Lower leg skin (tissue), 4 donors: ENCODE data around the gene PBX1. TPM values are rescaled to one million over a fixed set of nuclear protein-coding genes. Genes with fewer than 3 reads are reported as not detected.

Experiments
- DNase-seq, 2 donors: peaks; one replicate each; pipeline ENCODE4 v3.0.0-alpha.2; 2019; ENCODE audit warnings: low spot score in 2 of 2
- H3K4me3 ChIP-seq: fragments of 200-600 bp; sonication (generic); 2 replicates; pipeline ENCODE4 v1.5.1; 2017; ENCODE audit warnings: mild to moderate bottlenecking, low read depth; ENCODE audit not compliant: poor library complexity, severe bottlenecking
- POLR2A ChIP-seq, 2 donors: fragments of 450-650 bp; IDR thresholded peaks; one replicate each; pipeline ENCODE4 v1.6.1; 2016 to 2017; ENCODE audit warnings: antibody characterized with exemption in 2 of 2, mild to moderate bottlenecking in 1 of 2, moderate library complexity in 1 of 2
- WGBS, 2 donors: methylation state at CpG; one replicate each; pipeline ENCODE4 v1.1.5; 2018; 5-methylcytosine and 5-hydroxymethylcytosine counted together
- intact Hi-C: fragments of 100-400 bp; cut with DNase I; formaldehyde crosslinking; loops from one replicate; pipeline ENCODE4 v1.15.0; 2023; ENCODE audit warnings: low total_unique reads
- total RNA-seq, 4 donors: library from RNA; depleted of rRNA; stranded (reverse); fragments of >200 nt; gene quantifications; one replicate each; pipeline ENCODE4 v1.1.0, GENCODE V29; 2016
- TF ChIP-seq, protein P1 (sequence below), 3 donors: fragments of 450-650 bp; IDR thresholded peaks; one replicate each; pipeline ENCODE4 v1.5.1; 2016; ENCODE audit warnings: antibody characterized with exemption in 3 of 3, mild to moderate bottlenecking in 3 of 3, moderate library complexity in 2 of 3

The PBX1 gene
- total RNA-seq, 4 donors from 2014 or later = 10.0 to 24.1 (median 15.4) TPM

DNA sequence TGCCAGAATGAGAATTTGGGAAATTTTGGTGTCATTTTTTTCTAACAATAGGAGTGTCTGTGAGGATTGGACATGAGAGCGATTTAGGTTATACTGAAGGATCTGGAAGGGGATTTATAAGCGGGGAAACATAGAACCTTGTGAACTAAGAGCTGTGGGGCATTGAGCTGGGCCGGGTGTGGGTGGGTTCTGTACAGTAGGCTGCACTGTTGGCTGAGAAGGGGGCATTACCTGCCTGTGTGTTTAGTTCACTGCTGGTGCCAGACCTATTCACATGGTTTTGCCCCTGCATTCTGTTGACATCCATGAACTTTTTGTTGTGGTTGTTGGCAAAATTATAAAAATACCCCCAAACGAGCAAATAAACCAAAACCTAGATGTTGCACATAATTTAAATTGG, 8.8 kb downstream of the PBX1 start:
- TF ChIP-seq, protein P1, sequence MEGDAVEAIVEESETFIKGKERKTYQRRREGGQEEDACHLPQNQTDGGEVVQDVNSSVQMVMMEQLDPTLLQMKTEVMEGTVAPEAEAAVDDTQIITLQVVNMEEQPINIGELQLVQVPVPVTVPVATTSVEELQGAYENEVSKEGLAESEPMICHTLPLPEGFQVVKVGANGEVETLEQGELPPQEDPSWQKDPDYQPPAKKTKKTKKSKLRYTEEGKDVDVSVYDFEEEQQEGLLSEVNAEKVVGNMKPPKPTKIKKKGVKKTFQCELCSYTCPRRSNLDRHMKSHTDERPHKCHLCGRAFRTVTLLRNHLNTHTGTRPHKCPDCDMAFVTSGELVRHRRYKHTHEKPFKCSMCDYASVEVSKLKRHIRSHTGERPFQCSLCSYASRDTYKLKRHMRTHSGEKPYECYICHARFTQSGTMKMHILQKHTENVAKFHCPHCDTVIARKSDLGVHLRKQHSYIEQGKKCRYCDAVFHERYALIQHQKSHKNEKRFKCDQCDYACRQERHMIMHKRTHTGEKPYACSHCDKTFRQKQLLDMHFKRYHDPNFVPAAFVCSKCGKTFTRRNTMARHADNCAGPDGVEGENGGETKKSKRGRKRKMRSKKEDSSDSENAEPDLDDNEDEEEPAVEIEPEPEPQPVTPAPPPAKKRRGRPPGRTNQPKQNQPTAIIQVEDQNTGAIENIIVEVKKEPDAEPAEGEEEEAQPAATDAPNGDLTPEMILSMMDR (IDR thresholded peaks at IDR 0.05) = no peak
- TF ChIP-seq POLR2A (IDR thresholded peaks at IDR 0.05) = no peak
- 89 to 90% methylated on average over 4 of the region's 4 CpGs for WGBS, 2 donors
- no peak for DNase-seq
- no peak overlapping the region for H3K4me3 ChIP-seq
- intact Hi-C loops = no loop called here

DNA sequence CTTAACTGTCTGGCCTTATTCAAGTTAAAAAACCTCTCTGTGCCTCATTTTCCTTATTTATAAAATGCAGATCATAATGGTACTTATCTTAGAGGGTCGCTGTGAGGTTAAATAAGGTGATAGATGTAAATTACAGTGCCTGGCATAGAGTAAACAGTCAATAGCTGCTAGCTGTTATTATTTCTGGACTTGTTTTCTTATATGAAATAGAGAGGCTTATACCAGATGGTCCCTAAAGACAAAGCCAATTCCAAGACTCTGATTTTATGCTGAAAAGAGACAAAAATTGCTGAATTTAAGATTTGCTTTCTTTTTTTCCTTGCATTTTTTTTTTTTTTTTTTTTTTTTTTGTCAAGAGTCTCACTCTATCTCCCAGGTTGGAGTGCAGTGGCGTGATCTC, 10.3 kb downstream of the PBX1 start:
- no peak overlapping the region for H3K4me3 ChIP-seq
- TF ChIP-seq, protein P1 (IDR thresholded peaks at IDR 0.05) = no peak
- no peak for TF ChIP-seq POLR2A (IDR thresholded peaks at IDR 0.05)
- WGBS, 2 donors = 87 to 89% methylated on average over 2 of the region's 2 CpGs
- no peak for DNase-seq
- intact Hi-C loops = no loop called here

DNA sequence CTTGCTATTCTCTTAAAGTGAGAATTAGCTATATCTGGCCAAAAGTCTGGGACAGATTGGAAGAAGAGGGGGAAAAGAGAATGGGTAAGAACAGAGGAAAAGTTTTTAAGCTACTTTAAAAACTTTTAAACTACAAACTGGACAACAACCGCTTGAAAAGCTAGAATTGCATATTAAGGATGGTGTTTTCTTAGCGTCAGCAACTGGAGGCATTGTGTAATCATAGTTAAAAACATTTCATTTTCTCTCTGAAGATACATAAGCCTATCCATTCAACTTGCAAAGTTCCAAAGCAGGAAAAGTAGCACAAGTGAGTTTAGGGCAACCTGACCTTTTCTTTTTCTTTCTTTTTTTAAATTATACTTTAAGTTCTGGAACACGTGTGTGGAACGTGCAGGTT, 10.9 kb downstream of the PBX1 start:
- no peak for DNase-seq
- TF ChIP-seq, protein P1 (IDR thresholded peaks at IDR 0.05) = no peak
- TF ChIP-seq POLR2A (IDR thresholded peaks at IDR 0.05) = no peak
- 77 to 80% methylated on average over 4 of the region's 4 CpGs for WGBS, 2 donors
- intact Hi-C loops = no loop called here
- H3K4me3 ChIP-seq = no peak overlapping the region

DNA sequence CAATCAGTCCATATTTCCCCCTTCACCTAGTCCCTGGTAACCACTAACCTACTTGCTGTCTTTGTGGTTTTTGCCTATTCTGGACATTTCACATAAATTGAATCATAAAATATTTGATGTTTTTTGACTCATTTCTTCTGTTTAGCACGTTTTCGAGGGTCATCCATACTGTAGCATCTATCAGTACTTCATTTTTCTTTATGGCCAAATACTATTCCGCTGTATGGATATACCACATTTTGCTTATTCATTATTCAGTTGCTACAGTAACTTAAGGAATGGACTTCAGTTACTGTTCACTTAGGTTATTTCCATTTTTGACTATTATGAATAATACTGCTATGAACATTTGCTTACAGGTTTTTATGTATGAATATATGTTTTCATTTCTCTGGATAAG, 12.3 kb downstream of the PBX1 start:
- intact Hi-C loops = no loop called here
- H3K4me3 ChIP-seq = no peak overlapping the region
- TF ChIP-seq, protein P1 (IDR thresholded peaks at IDR 0.05) = no peak
- no peak for TF ChIP-seq POLR2A (IDR thresholded peaks at IDR 0.05)
- no peak for DNase-seq
- WGBS, 2 donors = 97 to 99% methylated on average over 3 of the region's 3 CpGs

DNA sequence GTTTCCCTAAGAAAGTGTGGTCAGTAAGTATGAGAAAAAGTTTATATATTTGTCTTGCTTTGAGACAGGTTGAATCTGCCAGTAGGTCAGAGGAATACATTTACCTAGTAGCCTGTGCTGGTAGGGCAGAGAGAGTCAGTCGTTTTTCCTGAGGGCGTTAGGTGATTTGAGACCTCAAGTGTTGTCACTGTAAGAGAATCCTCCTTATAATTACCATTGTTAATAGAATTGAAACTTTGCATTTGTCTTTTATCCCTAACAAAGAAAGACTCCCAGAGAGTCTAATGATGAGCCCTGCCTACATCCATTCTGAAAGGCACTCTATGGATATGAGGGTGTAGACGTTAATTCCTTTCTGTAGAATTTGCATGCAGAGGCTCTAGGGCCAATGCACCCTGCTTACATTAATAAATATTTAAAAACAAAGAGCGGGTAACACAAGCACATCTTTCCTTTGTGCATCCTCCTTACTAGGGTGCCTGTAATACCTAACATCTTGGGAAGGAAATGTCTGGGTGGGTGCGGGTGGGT, 16.4 kb downstream of the PBX1 start:
- DNase-seq = no peak
- TF ChIP-seq, protein P1 (IDR thresholded peaks at IDR 0.05) = no peak
- TF ChIP-seq POLR2A (IDR thresholded peaks at IDR 0.05) = no peak
- H3K4me3 ChIP-seq = no peak overlapping the region
- intact Hi-C loops = no loop called here
- 83 to 88% methylated on average over 5 of the region's 5 CpGs for WGBS, 2 donors
